ENCODE results near the gene ABCC3.
"Not testable (repeated sequence)": the region's sequence is repeated elsewhere in the genome, so short reads cannot be mapped to it uniquely, and the experiment has no call there.

Gene ABCC3

GRCh38 chr17:50666316-50666715 lies 31.6 kb downstream of the ABCC3 start:
- no peak for DNase-seq (ENCODE audit: low read depth)

- DNase-seq (ENCODE audit: low read depth), result no peak
Observed at GRCh38 chr17:50667259-50668024, 32.8 kb downstream of the ABCC3 start.

GRCh38 chr17:50668025-50668837 lies 33.5 kb downstream of the ABCC3 start:
- no peak for DNase-seq (ENCODE audit: low read depth)

GRCh38 chr17:50668838-50669581 lies 34.3 kb downstream of the ABCC3 start:
- no peak for DNase-seq (ENCODE audit: low read depth)

- DNase-seq (ENCODE audit: low read depth), result no peak
Observed at GRCh38 chr17:50672071-50672470, 37.4 kb downstream of the ABCC3 start.

GRCh38 chr17:50672831-50673551 lies 38.3 kb downstream of the ABCC3 start:
- no peak for DNase-seq (ENCODE audit: low read depth)

- no peak for DNase-seq (ENCODE audit: low read depth)
Observed at GRCh38 chr17:50675190-50675589, 40.5 kb downstream of the ABCC3 start.

- no peak for DNase-seq (ENCODE audit: low read depth)
Observed at GRCh38 chr17:50675627-50676026, 40.9 kb downstream of the ABCC3 start.

- DNase-seq (ENCODE audit: low read depth), result no peak
Observed at GRCh38 chr17:50676065-50676975, 41.6 kb downstream of the ABCC3 start.

- no peak for DNase-seq (ENCODE audit: low read depth)
Observed at GRCh38 chr17:50677851-50678375, 43.2 kb downstream of the ABCC3 start.

GRCh38 chr17:50679008-50679544 lies 44.4 kb downstream of the ABCC3 start:
- DNase-seq (ENCODE audit: low read depth), result no peak

- DNase-seq (ENCODE audit: low read depth), result no peak
Observed at GRCh38 chr17:50680126-50680525, 45.4 kb downstream of the ABCC3 start.

- not testable (repeated sequence) for DNase-seq (ENCODE audit: low read depth)
Observed at GRCh38 chr17:50680543-50681262, 46.0 kb downstream of the ABCC3 start.

GRCh38 chr17:50681263-50682200 lies 46.9 kb downstream of the ABCC3 start:
- no peak for DNase-seq (ENCODE audit: low read depth)

GRCh38 chr17:50682441-50682840 lies 47.8 kb downstream of the ABCC3 start:
- no peak for DNase-seq (ENCODE audit: low read depth)

GRCh38 chr17:50682938-50683337 lies 48.3 kb downstream of the ABCC3 start:
- DNase-seq (ENCODE audit: low read depth), result no peak

- no peak for DNase-seq (ENCODE audit: low read depth)
Observed at GRCh38 chr17:50683434-50684287, 49.0 kb downstream of the ABCC3 start.

GRCh38 chr17:50684288-50684611 lies 49.6 kb downstream of the ABCC3 start:
- DNase-seq (ENCODE audit: low read depth), result no peak

Data from T follicular helper cell (primary cell).